HCT116 (cell line): ENCODE data around the gene STK36. TPM values are rescaled to one million over a fixed set of nuclear protein-coding genes. Genes with fewer than 3 reads are reported as not detected.

Source experiments
- ATAC-seq: fragments of 200-7000 bp; cut with Tn5 transposase; 2 replicates; pipeline ENCODE4 v1.9.1; 2020; ENCODE audit warnings: mild to moderate bottlenecking, moderate library complexity
- BruUV-seq: library from RNA; stranded (reverse); fragments of 400-500 nt; replicated peaks from 2 replicates; lab custom pipeline; 2021; lab: Mats Ljungman, UMichigan
- CTCF ChIA-PET: fragments of 300-600 bp; sonication (Branson Sonifier 250); formaldehyde crosslinking; loops from one replicate; lab custom pipeline; 2021; ENCODE audit warnings: antibody characterized with exemption; lab: Charles Lee
- POLR2A ChIA-PET: fragments of 300-600, 350-600 bp; sonication (Branson Sonifier 250); formaldehyde crosslinking; loops from one replicate; lab custom pipeline; 2021; ENCODE audit warnings: antibody characterized with exemption; lab: Charles Lee
- RAD21 ChIA-PET, 2 experiments: fragments of 300-600 bp; sonication (Branson Sonifier 250); formaldehyde crosslinking; loops; one replicate each; lab custom pipeline; 2023; ENCODE audit warnings: low total read pairs in 2 of 2; ENCODE audit not compliant: uncharacterized antibody in 2 of 2, unreplicated experiment in 2 of 2, low non-redundant PET in 1 of 2; lab: Charles Lee
- DNase-seq: peaks from one replicate; pipeline ENCODE4 v3.0.0-alpha.2; 2010; ENCODE audit warnings: low read depth, low spot score
- H2AFZ ChIP-seq: fragments of 200-600 bp; shearing (Covaris generic), sonication (generic); 2 replicates; pipeline ENCODE4 v1.6.1; 2017; ENCODE audit warnings: low read depth, mixed run types, mixed read lengths, antibody characterized with exemption, low read length; ENCODE audit not compliant: poor library complexity, severe bottlenecking
- H3K27ac ChIP-seq: 2 replicates; pipeline ENCODE4 v1.5.1; 2012; ENCODE audit warnings: low read depth, low read length
- H3K27me3 ChIP-seq: fragments of 200-600 bp; sonication (generic); 2 replicates; pipeline ENCODE4 v1.6.1; 2016; ENCODE audit warnings: mixed run types, low read length, mixed read lengths; ENCODE audit not compliant: insufficient read depth
- H3K36me3 ChIP-seq, 2 experiments: fragments of 200-500 bp in 1 of 2; fragments of 200-600 bp in 1 of 2; sonication (Bioruptor generic) in 1 of 2; sonication (generic) in 1 of 2; 2 replicates each; pipeline versions ENCODE4 v1.5.1 to v1.6.1; 2014 to 2016; ENCODE audit warnings: low read length in 2 of 2, inconsistent platforms in 1 of 2, mixed read lengths in 1 of 2, mixed run types in 1 of 2; ENCODE audit not compliant: insufficient read depth in 2 of 2, control insufficient read depth in 1 of 2
- H3K4me1 ChIP-seq, 2 experiments: fragments of 200-600 bp in 1 of 2; sonication (generic) in 1 of 2; 2 replicates each; pipeline versions ENCODE4 v1.5.1 to v1.6.1; 2012 to 2017; ENCODE audit warnings: low read length in 2 of 2, inconsistent platforms in 1 of 2, mild to moderate bottlenecking in 1 of 2, mixed read lengths in 1 of 2, mixed run types in 1 of 2, moderate library complexity in 1 of 2; ENCODE audit not compliant: insufficient read depth in 2 of 2, control insufficient read depth in 1 of 2
- H3K4me2 ChIP-seq: fragments of 200-600 bp; sonication (generic); 2 replicates; pipeline ENCODE4 v1.6.1; 2017; ENCODE audit warnings: mixed run types, low read length, mixed read lengths
- H3K4me3 ChIP-seq, 2 experiments: fragments of 200-600 bp in 1 of 2; sonication (generic) in 1 of 2; replicated peaks in 1 of 2; 2 replicates each; pipeline ENCODE4 v1.5.1; 2011 to 2016; ENCODE audit warnings: low read length in 2 of 2, control low read depth in 1 of 2, low read depth in 1 of 2, mild to moderate bottlenecking in 1 of 2, mixed read lengths in 1 of 2, mixed run types in 1 of 2
- H3K79me2 ChIP-seq: fragments of 200-600 bp; sonication (generic); 2 replicates; pipeline ENCODE4 v1.6.1; 2017; ENCODE audit warnings: mild to moderate bottlenecking, mixed run types, low read length, moderate library complexity, mixed read lengths; ENCODE audit not compliant: insufficient read depth
- H3K9ac ChIP-seq: fragments of 200-600 bp; sonication (generic); 2 replicates; pipeline ENCODE4 v1.6.1; 2016; ENCODE audit warnings: low read length, mixed read lengths
- H3K9me2 ChIP-seq: fragments of 200-600 bp; sonication (generic), shearing (Covaris generic); 2 replicates; pipeline ENCODE4 v1.6.1; 2017; ENCODE audit warnings: mixed run types, mild to moderate bottlenecking, moderate library complexity; ENCODE audit not compliant: insufficient read depth
- H3K9me3 ChIP-seq, 2 experiments: fragments of 200-500 bp in 1 of 2; fragments of 200-600 bp in 1 of 2; sonication (Bioruptor generic) in 1 of 2; sonication (generic) in 1 of 2; 2 replicates each; pipeline ENCODE4 v1.6.1; 2014 to 2017; ENCODE audit warnings: low read length in 2 of 2, mixed read lengths in 2 of 2, inconsistent platforms in 1 of 2, low read depth in 1 of 2, mild to moderate bottlenecking in 1 of 2, mixed run types in 1 of 2, moderate library complexity in 1 of 2; ENCODE audit not compliant: control insufficient read depth in 1 of 2, insufficient read depth in 1 of 2
- H4K20me1 ChIP-seq: fragments of 200-600 bp; sonication (generic), shearing (Covaris generic); 2 replicates; pipeline ENCODE4 v1.6.1; 2017; ENCODE audit warnings: mixed run types, mild to moderate bottlenecking, moderate library complexity; ENCODE audit not compliant: insufficient read depth
- CEBPB ChIP-seq: IDR thresholded peaks from 2 replicates; pipeline ENCODE4 v1.6.1; 2012; ENCODE audit warnings: low read depth
- ELF1 ChIP-seq: IDR thresholded peaks from 2 replicates; pipeline ENCODE4 v1.6.1; 2012; ENCODE audit warnings: low read depth, borderline replicate concordance
- EZH2 ChIP-seq: fragments of 200-600 bp; sonication (generic); IDR thresholded peaks from 2 replicates; pipeline ENCODE4 v1.6.1; 2017; ENCODE audit warnings: antibody characterized with exemption, mixed run types
- JUND ChIP-seq: IDR thresholded peaks from 2 replicates; pipeline ENCODE4 v1.6.1; 2012
- POLR2A ChIP-seq: IDR thresholded peaks from 2 replicates; pipeline ENCODE4 v1.7.0; 2011; ENCODE audit warnings: borderline replicate concordance; ENCODE audit not compliant: insufficient read depth, insufficient read length; ENCODE audit errors: extremely low read depth
- POLR2AphosphoS5 ChIP-seq: IDR thresholded peaks from 2 replicates; pipeline ENCODE4 v1.6.1; 2011; ENCODE audit warnings: mild to moderate bottlenecking, low read depth, low read length, moderate library complexity
- RAD21 ChIP-seq: IDR thresholded peaks from 2 replicates; pipeline ENCODE4 v1.6.1; 2012; ENCODE audit warnings: low read depth, mild to moderate bottlenecking
- SIN3A ChIP-seq: IDR thresholded peaks from 2 replicates; pipeline ENCODE4 v1.6.1; 2012; ENCODE audit warnings: low read depth
- SRF ChIP-seq: IDR thresholded peaks from 2 replicates; pipeline ENCODE4 v1.6.1; 2012; ENCODE audit warnings: low read depth
- TCF7L2 ChIP-seq: IDR thresholded peaks from 2 replicates; pipeline ENCODE4 v1.7.0; 2011; ENCODE audit warnings: borderline replicate concordance, inconsistent platforms; ENCODE audit not compliant: insufficient read depth, insufficient read length; ENCODE audit errors: extremely low read depth
- YY1 ChIP-seq: IDR thresholded peaks from 2 replicates; pipeline ENCODE4 v1.6.1; 2011; ENCODE audit warnings: low read length, low read depth, moderate library complexity, mild to moderate bottlenecking; ENCODE audit not compliant: insufficient replicate concordance; ENCODE audit errors: extremely low read depth
- ZFX ChIP-seq: fragments of 450-650 bp; IDR thresholded peaks from 2 replicates; pipeline ENCODE4 v1.6.1; 2017
- intact Hi-C: fragments of 100-400 bp; cut with micrococcal nuclease; formaldehyde crosslinking; loops from 2 replicates; pipeline ENCODE4 v1.10.0; 2022
- total RNA-seq: library from RNA; stranded (reverse); gene quantifications from one replicate; pipeline ENCODE4 v1.2.1, GENCODE V29; 2021; ENCODE audit not compliant: unreplicated experiment
- TF ChIP-seq, protein P1 (sequence below), 3 experiments: fragments of 200-600 bp in 1 of 3; sonication (generic) in 1 of 3; IDR thresholded peaks in 2 of 3; conservative IDR thresholded peaks in 1 of 3; 2 replicates each; pipeline ENCODE4 v1.5.1; 2012 to 2017; ENCODE audit warnings: low read depth in 2 of 3, low read length in 2 of 3, antibody characterized with exemption in 1 of 3, borderline replicate concordance in 1 of 3, control low read depth in 1 of 3, mild to moderate bottlenecking in 1 of 3, mixed read lengths in 1 of 3, mixed run types in 1 of 3, moderate library complexity in 1 of 3; ENCODE audit not compliant: insufficient read depth in 1 of 3
- TF ChIP-seq, protein P2 (sequence below): IDR thresholded peaks from 2 replicates; pipeline ENCODE4 v1.6.1; 2012
- TF ChIP-seq, protein P3 (sequence below): IDR thresholded peaks from 2 replicates; pipeline ENCODE4 v1.6.1; 2011; ENCODE audit warnings: mild to moderate bottlenecking, low read length, moderate library complexity; ENCODE audit not compliant: insufficient replicate concordance; ENCODE audit errors: extremely low read depth

STK36 gene
- total RNA-seq, 1 experiment from 2014 or later = 45.5 TPM

DNA sequence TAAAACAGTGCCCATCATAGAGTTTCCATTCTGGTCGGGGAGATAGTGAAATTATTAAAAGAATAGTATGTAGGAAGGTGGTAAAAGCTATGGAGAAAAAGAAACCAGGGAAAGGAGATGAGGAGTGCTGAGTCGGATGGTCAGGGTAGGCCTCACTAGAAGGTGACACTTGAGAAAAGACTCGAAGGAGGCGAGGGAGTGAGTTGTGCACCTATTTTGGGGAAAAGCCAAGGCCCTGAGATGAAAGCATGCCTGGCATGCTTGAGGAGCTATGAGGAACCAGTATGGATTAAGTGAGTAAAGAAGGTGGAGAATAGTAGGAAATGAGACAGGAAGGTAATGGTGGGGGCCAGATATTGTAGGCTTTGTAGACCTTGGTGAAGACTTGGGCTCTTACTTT, 31.5 kb downstream of the STK36 start:
- Histone ChIP-seq H3K9ac (no peak overlapping the region), H3K4me3 (no peak overlapping the region), H4K20me1 (no peaks in the 10 kb centered on the region), H3K36me3 (peaks cover 0 to 8% of the 10 kb centered on the region in 2 experiments; a peak in 2 of 4 replicates), H3K27me3 (no peaks in the 10 kb centered on the region), H3K9me3 (no peaks in the 10 kb centered on the region), H3K9me2 (no peaks in the 10 kb centered on the region), H2AFZ (no peak overlapping the region), H3K27ac (no peak overlapping the region), H3K4me2 (no peak overlapping the region), H3K79me2 (no peaks in the 10 kb centered on the region), H3K4me1 (peaks cover 5 to 8% of the 10 kb centered on the region in 2 experiments; a peak in 2 of 4 replicates)
- no peak for DNase-seq
- no peak for TF ChIP-seq CEBPB
- no peak for TF ChIP-seq YY1
- no peak for TF ChIP-seq SRF
- TF ChIP-seq, protein P1, sequence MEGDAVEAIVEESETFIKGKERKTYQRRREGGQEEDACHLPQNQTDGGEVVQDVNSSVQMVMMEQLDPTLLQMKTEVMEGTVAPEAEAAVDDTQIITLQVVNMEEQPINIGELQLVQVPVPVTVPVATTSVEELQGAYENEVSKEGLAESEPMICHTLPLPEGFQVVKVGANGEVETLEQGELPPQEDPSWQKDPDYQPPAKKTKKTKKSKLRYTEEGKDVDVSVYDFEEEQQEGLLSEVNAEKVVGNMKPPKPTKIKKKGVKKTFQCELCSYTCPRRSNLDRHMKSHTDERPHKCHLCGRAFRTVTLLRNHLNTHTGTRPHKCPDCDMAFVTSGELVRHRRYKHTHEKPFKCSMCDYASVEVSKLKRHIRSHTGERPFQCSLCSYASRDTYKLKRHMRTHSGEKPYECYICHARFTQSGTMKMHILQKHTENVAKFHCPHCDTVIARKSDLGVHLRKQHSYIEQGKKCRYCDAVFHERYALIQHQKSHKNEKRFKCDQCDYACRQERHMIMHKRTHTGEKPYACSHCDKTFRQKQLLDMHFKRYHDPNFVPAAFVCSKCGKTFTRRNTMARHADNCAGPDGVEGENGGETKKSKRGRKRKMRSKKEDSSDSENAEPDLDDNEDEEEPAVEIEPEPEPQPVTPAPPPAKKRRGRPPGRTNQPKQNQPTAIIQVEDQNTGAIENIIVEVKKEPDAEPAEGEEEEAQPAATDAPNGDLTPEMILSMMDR (IDR thresholded peaks at IDR 0.05 in 2 of 3, conservative IDR thresholded peaks at IDR 0.05 in 1 of 3; ENCODE audit: borderline replicate concordance in 1 of 3, insufficient read depth in 1 of 3, low read depth in 2 of 3, low read length in 2 of 3) = no peak
- TF ChIP-seq ZFX = no peak
- TF ChIP-seq EZH2 = no peak
- ChIA-PET POLR2A (no interaction called here), CTCF (interaction anchor here (1.6 to 2.3 kb wide), 2 partner anchors 7 to 16 kb away, joined by 6 to 8 read pairs; partner anchors contain the start of gene TTLL4), RAD21 (no interaction called here)
- no peak for ATAC-seq
- no TSS peak for BruUV-seq
- intact Hi-C loops = no loop called here

DNA sequence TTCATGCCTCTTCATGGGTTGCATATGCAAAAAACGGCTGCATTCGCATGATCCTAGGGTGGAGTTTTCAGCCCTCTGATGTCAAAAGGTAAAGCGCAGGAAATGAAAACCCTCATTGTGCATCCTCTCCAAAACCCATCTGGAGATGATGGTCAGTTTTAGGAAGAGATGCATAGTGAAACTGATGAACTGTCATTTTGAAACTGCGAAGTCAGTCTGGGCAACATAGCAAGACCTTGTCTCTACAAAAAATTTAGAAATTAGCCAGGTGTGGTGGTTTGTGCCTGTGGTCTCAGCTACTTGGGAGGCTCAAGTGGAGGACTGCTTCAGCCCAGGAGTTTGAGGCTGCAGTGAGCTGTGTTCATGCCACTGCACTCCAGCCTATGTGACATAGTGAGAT, 36.2 kb downstream of the STK36 start:
- no peaks in the 10 kb centered on the region for H3K9me3 ChIP-seq
- H3K9me2 ChIP-seq = no peaks in the 10 kb centered on the region
- DNase-seq = no peak
- POLR2A ChIA-PET = no interaction called here
- CTCF ChIA-PET = interaction anchor here (1.4 to 1.5 kb wide), 2 partner anchors 21 to 139 kb away, joined by 6 to 8 read pairs; no protein-coding TSS in a partner anchor
- no peak overlapping the region for H3K9ac ChIP-seq
- H3K27ac ChIP-seq = no peak overlapping the region
- intact Hi-C loops = no loop called here
- peaks cover 5 to 18% of the 10 kb centered on the region in 2 experiments; a peak in 3 of 4 replicates for H3K4me1 ChIP-seq
- H4K20me1 ChIP-seq = no peaks in the 10 kb centered on the region; the same call in 1 of the 2 replicates
- H2AFZ ChIP-seq = no peak overlapping the region
- RAD21 ChIA-PET = interaction anchor here in 1 of 2 experiments (0.7 kb wide), 1 partner anchor 49 kb away, joined by 4 read pairs; the partner anchor contains the start of genes BCS1L and ZNF142
- ATAC-seq = no peak
- no peak overlapping the region for H3K4me3 ChIP-seq
- H3K4me2 ChIP-seq = no peak overlapping the region
- H3K27me3 ChIP-seq = no peaks in the 10 kb centered on the region
- peaks cover 22% of the 10 kb centered on the region for H3K79me2 ChIP-seq
- no peaks in the 10 kb centered on the region for H3K36me3 ChIP-seq
- BruUV-seq = no TSS peak
- TF ChIP-seq ELF1 = no peak
- TF ChIP-seq POLR2A = no peak
- TF ChIP-seq, protein P2, sequence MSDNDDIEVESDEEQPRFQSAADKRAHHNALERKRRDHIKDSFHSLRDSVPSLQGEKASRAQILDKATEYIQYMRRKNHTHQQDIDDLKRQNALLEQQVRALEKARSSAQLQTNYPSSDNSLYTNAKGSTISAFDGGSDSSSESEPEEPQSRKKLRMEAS = no peak
- no peak for TF ChIP-seq CEBPB
- no peak for TF ChIP-seq SRF
- no peak for TF ChIP-seq RAD21
- no peak for TF ChIP-seq POLR2AphosphoS5
- no peak for TF ChIP-seq SIN3A
- TF ChIP-seq JUND = no peak
- TF ChIP-seq TCF7L2 = no peak
- TF ChIP-seq, protein P3, sequence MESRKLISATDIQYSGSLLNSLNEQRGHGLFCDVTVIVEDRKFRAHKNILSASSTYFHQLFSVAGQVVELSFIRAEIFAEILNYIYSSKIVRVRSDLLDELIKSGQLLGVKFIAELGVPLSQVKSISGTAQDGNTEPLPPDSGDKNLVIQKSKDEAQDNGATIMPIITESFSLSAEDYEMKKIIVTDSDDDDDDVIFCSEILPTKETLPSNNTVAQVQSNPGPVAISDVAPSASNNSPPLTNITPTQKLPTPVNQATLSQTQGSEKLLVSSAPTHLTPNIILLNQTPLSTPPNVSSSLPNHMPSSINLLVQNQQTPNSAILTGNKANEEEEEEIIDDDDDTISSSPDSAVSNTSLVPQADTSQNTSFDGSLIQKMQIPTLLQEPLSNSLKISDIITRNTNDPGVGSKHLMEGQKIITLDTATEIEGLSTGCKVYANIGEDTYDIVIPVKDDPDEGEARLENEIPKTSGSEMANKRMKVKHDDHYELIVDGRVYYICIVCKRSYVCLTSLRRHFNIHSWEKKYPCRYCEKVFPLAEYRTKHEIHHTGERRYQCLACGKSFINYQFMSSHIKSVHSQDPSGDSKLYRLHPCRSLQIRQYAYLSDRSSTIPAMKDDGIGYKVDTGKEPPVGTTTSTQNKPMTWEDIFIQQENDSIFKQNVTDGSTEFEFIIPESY = no peak
